Loucy (cell line): ENCODE measurements around the gene NOL4L.

Source experiments
- H2AFZ ChIP-seq: fragments of 200-600 bp; sonication (generic); 2 replicates; pipeline ENCODE4 v1.6.0; 2016; ENCODE audit warnings: antibody characterized with exemption, mild to moderate bottlenecking, low read length, moderate library complexity
- H3F3A ChIP-seq: fragments of 200-600 bp; 2 replicates; pipeline ENCODE4 v1.6.0; 2016; ENCODE audit warnings: antibody characterized with exemption, low read depth, mild to moderate bottlenecking
- H3K27me3 ChIP-seq: fragments of 200-600 bp; sonication (generic); 2 replicates; pipeline ENCODE4 v1.6.1; 2014; ENCODE audit warnings: low read length, mild to moderate bottlenecking; ENCODE audit not compliant: insufficient read depth, poor library complexity, severe bottlenecking
- H3K36me3 ChIP-seq: fragments of 200-600 bp; sonication (generic); 2 replicates; pipeline ENCODE4 v1.6.1; 2016; ENCODE audit warnings: low read length; ENCODE audit not compliant: insufficient read depth
- H3K4me1 ChIP-seq: fragments of 200-600 bp; sonication (generic); 2 replicates; pipeline ENCODE4 v1.5.1; 2014; ENCODE audit warnings: low read length, mild to moderate bottlenecking; ENCODE audit not compliant: insufficient read depth, poor library complexity, severe bottlenecking
- H3K4me2 ChIP-seq: fragments of 200-600 bp; sonication (generic); 2 replicates; pipeline ENCODE4 v1.6.0; 2014; ENCODE audit warnings: antibody characterized with exemption, low read length, low read depth, mild to moderate bottlenecking; ENCODE audit not compliant: poor library complexity, severe bottlenecking
- H3K4me3 ChIP-seq: fragments of 200-600 bp; sonication (generic); 2 replicates; pipeline ENCODE4 v1.5.1; 2014; ENCODE audit warnings: low read length, mild to moderate bottlenecking, mixed read lengths; ENCODE audit not compliant: poor library complexity, severe bottlenecking
- H3K79me2 ChIP-seq: fragments of 200-600 bp; sonication (generic); 2 replicates; pipeline ENCODE4 v1.6.1; 2014; ENCODE audit warnings: low read length; ENCODE audit not compliant: insufficient read depth
- H3K9ac ChIP-seq: fragments of 200-600 bp; sonication (generic); 2 replicates; pipeline ENCODE4 v1.6.0; 2014; ENCODE audit warnings: mild to moderate bottlenecking, low read depth, low read length, moderate library complexity; ENCODE audit not compliant: poor library complexity, severe bottlenecking
- H3K9me2 ChIP-seq: fragments of 200-600 bp; sonication (generic); replicated peaks from 2 replicates; pipeline ENCODE4 v1.6.1; 2016; ENCODE audit warnings: low read depth, low read length, mixed read lengths
- H3K9me3 ChIP-seq: fragments of 200-600 bp; sonication (generic); 2 replicates; pipeline ENCODE4 v1.6.1; 2014; ENCODE audit warnings: mild to moderate bottlenecking, antibody characterized with exemption, low read length, low read depth; ENCODE audit not compliant: insufficient read depth
- H4K20me1 ChIP-seq: fragments of 200-600 bp; sonication (generic); 2 replicates; pipeline ENCODE4 v1.6.0; 2014; ENCODE audit warnings: antibody characterized with exemption, low read length, mild to moderate bottlenecking; ENCODE audit not compliant: insufficient read depth, poor library complexity, severe bottlenecking
- EZH2phosphoT487 ChIP-seq: fragments of 200-600 bp; IDR thresholded peaks from 2 replicates; pipeline ENCODE4 v1.6.1; 2018; ENCODE audit warnings: antibody characterized with exemption, mild to moderate bottlenecking, moderate library complexity, borderline replicate concordance
- TF ChIP-seq, protein P1 (sequence below): fragments of 200-600 bp; sonication (generic); conservative IDR thresholded peaks from 2 replicates; pipeline ENCODE4 v1.5.1; 2014; ENCODE audit warnings: mild to moderate bottlenecking, antibody characterized with exemption, low read length

The NOL4L gene

GRCh38 chr20:32522526-32522775 lies 62.7 kb downstream of the NOL4L start:
- Histone ChIP-seq H3K9ac (peak overlapping the region; percentile 49), H3K4me1 (peaks cover 55% of the 10 kb centered on the region)
- TF ChIP-seq, protein P1, sequence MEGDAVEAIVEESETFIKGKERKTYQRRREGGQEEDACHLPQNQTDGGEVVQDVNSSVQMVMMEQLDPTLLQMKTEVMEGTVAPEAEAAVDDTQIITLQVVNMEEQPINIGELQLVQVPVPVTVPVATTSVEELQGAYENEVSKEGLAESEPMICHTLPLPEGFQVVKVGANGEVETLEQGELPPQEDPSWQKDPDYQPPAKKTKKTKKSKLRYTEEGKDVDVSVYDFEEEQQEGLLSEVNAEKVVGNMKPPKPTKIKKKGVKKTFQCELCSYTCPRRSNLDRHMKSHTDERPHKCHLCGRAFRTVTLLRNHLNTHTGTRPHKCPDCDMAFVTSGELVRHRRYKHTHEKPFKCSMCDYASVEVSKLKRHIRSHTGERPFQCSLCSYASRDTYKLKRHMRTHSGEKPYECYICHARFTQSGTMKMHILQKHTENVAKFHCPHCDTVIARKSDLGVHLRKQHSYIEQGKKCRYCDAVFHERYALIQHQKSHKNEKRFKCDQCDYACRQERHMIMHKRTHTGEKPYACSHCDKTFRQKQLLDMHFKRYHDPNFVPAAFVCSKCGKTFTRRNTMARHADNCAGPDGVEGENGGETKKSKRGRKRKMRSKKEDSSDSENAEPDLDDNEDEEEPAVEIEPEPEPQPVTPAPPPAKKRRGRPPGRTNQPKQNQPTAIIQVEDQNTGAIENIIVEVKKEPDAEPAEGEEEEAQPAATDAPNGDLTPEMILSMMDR: no peak
- TF ChIP-seq EZH2phosphoT487: no peak

GRCh38 chr20:32521780-32522525 lies 63.2 kb downstream of the NOL4L start:
- H3K4me1 ChIP-seq: peaks cover 56% of the 10 kb centered on the region

More at GRCh38 chr20:32522526-32522775, 62.7 kb downstream of the NOL4L start:
- Histone ChIP-seq H3K9me2 (no peaks in the 10 kb centered on the region), H3K4me3 (no peak overlapping the region), H3K4me2 (peak overlapping the region; percentile 2), H3K9me3 (no peaks in the 10 kb centered on the region), H4K20me1 (no peaks in the 10 kb centered on the region), H3K27me3 (no peaks in the 10 kb centered on the region), H3F3A (no peaks in the 10 kb centered on the region), H3K79me2 (peaks cover 56% of the 10 kb centered on the region), H2AFZ (no peak overlapping the region), H3K36me3 (peaks cover 76% of the 10 kb centered on the region; the same call in 1 of the 2 replicates)

GRCh38 chr20:32520927-32521203 lies 64.3 kb downstream of the NOL4L start:
- H3K27me3 ChIP-seq: no peaks in the 10 kb centered on the region
- H2AFZ ChIP-seq: no peak overlapping the region
- no peak overlapping the region for H3K9ac ChIP-seq
- no peaks in the 10 kb centered on the region for H3F3A ChIP-seq
- peaks cover 77% of the 10 kb centered on the region; the same call in 1 of the 2 replicates for H3K36me3 ChIP-seq
- no peaks in the 10 kb centered on the region for H3K9me3 ChIP-seq
- no peak overlapping the region for H3K4me2 ChIP-seq
- H3K4me3 ChIP-seq: no peak overlapping the region
- H3K4me1 ChIP-seq: peaks cover 52% of the 10 kb centered on the region
- no peaks in the 10 kb centered on the region for H3K9me2 ChIP-seq
- TF ChIP-seq, protein P1: no peak
- no peak for TF ChIP-seq EZH2phosphoT487
- no peaks in the 10 kb centered on the region for H4K20me1 ChIP-seq
- peaks cover 54% of the 10 kb centered on the region for H3K79me2 ChIP-seq

More at GRCh38 chr20:32521780-32522525, 63.2 kb downstream of the NOL4L start:
- H3K36me3 ChIP-seq: peaks cover 77% of the 10 kb centered on the region; the same call in 1 of the 2 replicates
- no peak overlapping the region for H2AFZ ChIP-seq
- H3K9ac ChIP-seq: peak overlapping the region; percentile 18
- H4K20me1 ChIP-seq: no peaks in the 10 kb centered on the region
- H3F3A ChIP-seq: no peaks in the 10 kb centered on the region
- no peaks in the 10 kb centered on the region for H3K27me3 ChIP-seq
- H3K4me2 ChIP-seq: no peak overlapping the region
- H3K4me3 ChIP-seq: no peak overlapping the region
- H3K9me2 ChIP-seq: no peaks in the 10 kb centered on the region
- TF ChIP-seq, protein P1: peak; percentile 84
- TF ChIP-seq EZH2phosphoT487: no peak
- no peaks in the 10 kb centered on the region for H3K9me3 ChIP-seq
- H3K79me2 ChIP-seq: peaks cover 54% of the 10 kb centered on the region
